DND-41 (cell line): Measurements from ENCODE around the gene TMED4.

Experiments used
- ATAC-seq: fragments of 200-7000 bp; cut with Tn5 transposase; 3 replicates; pipeline ENCODE4 v1.9.1; 2021; ENCODE audit warnings: low read depth; ENCODE audit not compliant: insufficient read depth
- DNase-seq: peaks from one replicate; pipeline ENCODE4 v3.0.0-alpha.2; 2020
- H2AFZ ChIP-seq: 2 replicates; pipeline ENCODE4 v1.6.0; 2012; ENCODE audit warnings: low read depth, low read length
- H3K27ac ChIP-seq: 2 replicates; pipeline ENCODE4 v1.5.1; 2012; ENCODE audit warnings: low read length, inconsistent platforms
- H3K27me3 ChIP-seq: fragments of 200-600 bp; sonication (generic); 2 replicates; pipeline ENCODE4 v1.6.0; 2012; ENCODE audit warnings: low read length, mild to moderate bottlenecking, inconsistent platforms; ENCODE audit not compliant: insufficient read depth, poor library complexity
- H3K36me3 ChIP-seq: 2 replicates; pipeline ENCODE4 v1.5.1; 2012; ENCODE audit warnings: low read length, inconsistent platforms; ENCODE audit not compliant: insufficient read depth
- H3K4me1 ChIP-seq: 2 replicates; pipeline ENCODE4 v1.5.1; 2012; ENCODE audit warnings: mild to moderate bottlenecking, low read length; ENCODE audit not compliant: insufficient read depth
- H3K4me2 ChIP-seq: 2 replicates; pipeline ENCODE4 v1.6.0; 2012; ENCODE audit warnings: mild to moderate bottlenecking, moderate library complexity, low read length, inconsistent platforms; ENCODE audit not compliant: insufficient read depth
- H3K4me3 ChIP-seq, 2 experiments: fragments of 200-600 bp in 1 of 2; shearing (Covaris generic) in 1 of 2; 2 replicates each; pipeline ENCODE4 v1.5.1; 2012 to 2016; ENCODE audit warnings: inconsistent platforms in 2 of 2, low read length in 2 of 2, mild to moderate bottlenecking in 2 of 2, low read depth in 1 of 2, moderate library complexity in 1 of 2
- H3K79me2 ChIP-seq: 2 replicates; pipeline ENCODE4 v1.6.0; 2012; ENCODE audit warnings: low read length, inconsistent platforms; ENCODE audit not compliant: insufficient read depth
- H3K9ac ChIP-seq: 2 replicates; pipeline ENCODE4 v1.6.0; 2012; ENCODE audit warnings: low read depth, mild to moderate bottlenecking, inconsistent platforms, low read length, moderate library complexity
- H3K9me3 ChIP-seq: 2 replicates; pipeline ENCODE4 v1.5.1; 2012; ENCODE audit warnings: low read length, moderate library complexity, mild to moderate bottlenecking, inconsistent platforms; ENCODE audit not compliant: insufficient read depth, severe bottlenecking
- H4K20me1 ChIP-seq: 2 replicates; pipeline ENCODE4 v1.6.0; 2012; ENCODE audit warnings: low read length; ENCODE audit not compliant: insufficient read depth
- CTCF ChIP-seq: IDR thresholded peaks from 2 replicates; pipeline ENCODE4 v1.5.1; 2012; ENCODE audit warnings: borderline replicate concordance, low read length, moderate library complexity, mild to moderate bottlenecking; ENCODE audit not compliant: poor library complexity, severe bottlenecking; ENCODE audit errors: extremely low read depth
- EZH2 ChIP-seq: IDR thresholded peaks from 3 replicates; pipeline ENCODE4 v1.6.1; 2012; ENCODE audit warnings: borderline replicate concordance, low read depth, mild to moderate bottlenecking, moderate library complexity, low read length, inconsistent platforms; ENCODE audit not compliant: severe bottlenecking

The TMED4 gene

GRCh38 chr7:44539669-44540506, 42.1 kb downstream of the TMED4 start:
- Histone ChIP-seq H3K9ac (no peak overlapping the region), H3K4me3 (no peak overlapping the region), H3K9me3 (no peaks in the 10 kb centered on the region), H4K20me1 (no peaks in the 10 kb centered on the region), H3K27ac (no peak overlapping the region), H3K27me3 (peaks cover 3% of the 10 kb centered on the region), H3K4me1 (no peaks in the 10 kb centered on the region), H2AFZ (no peak overlapping the region), H3K36me3 (no peaks in the 10 kb centered on the region), H3K79me2 (no peaks in the 10 kb centered on the region), H3K4me2 (no peak overlapping the region)
- DNase-seq (no peak), ATAC-seq (no peak)
- TF ChIP-seq EZH2, result no peak

- no peak overlapping the region for H3K4me2 ChIP-seq
- H2AFZ ChIP-seq, result no peak overlapping the region
- no peak overlapping the region for H3K9ac ChIP-seq
- H3K4me3 ChIP-seq, result no peak overlapping the region
- H4K20me1 ChIP-seq, result no peaks in the 10 kb centered on the region
- ATAC-seq (no peak), DNase-seq (no peak)
- TF ChIP-seq CTCF, result no peak
- no peak for TF ChIP-seq EZH2
- H3K79me2 ChIP-seq, result no peaks in the 10 kb centered on the region
- no peaks in the 10 kb centered on the region for H3K9me3 ChIP-seq
- H3K4me1 ChIP-seq, result no peaks in the 10 kb centered on the region
- no peaks in the 10 kb centered on the region for H3K36me3 ChIP-seq
- H3K27me3 ChIP-seq, result peaks cover 3% of the 10 kb centered on the region
- no peak overlapping the region for H3K27ac ChIP-seq
Observed at GRCh38 chr7:44538798-44539668, 43.0 kb downstream of the TMED4 start.

DNA sequence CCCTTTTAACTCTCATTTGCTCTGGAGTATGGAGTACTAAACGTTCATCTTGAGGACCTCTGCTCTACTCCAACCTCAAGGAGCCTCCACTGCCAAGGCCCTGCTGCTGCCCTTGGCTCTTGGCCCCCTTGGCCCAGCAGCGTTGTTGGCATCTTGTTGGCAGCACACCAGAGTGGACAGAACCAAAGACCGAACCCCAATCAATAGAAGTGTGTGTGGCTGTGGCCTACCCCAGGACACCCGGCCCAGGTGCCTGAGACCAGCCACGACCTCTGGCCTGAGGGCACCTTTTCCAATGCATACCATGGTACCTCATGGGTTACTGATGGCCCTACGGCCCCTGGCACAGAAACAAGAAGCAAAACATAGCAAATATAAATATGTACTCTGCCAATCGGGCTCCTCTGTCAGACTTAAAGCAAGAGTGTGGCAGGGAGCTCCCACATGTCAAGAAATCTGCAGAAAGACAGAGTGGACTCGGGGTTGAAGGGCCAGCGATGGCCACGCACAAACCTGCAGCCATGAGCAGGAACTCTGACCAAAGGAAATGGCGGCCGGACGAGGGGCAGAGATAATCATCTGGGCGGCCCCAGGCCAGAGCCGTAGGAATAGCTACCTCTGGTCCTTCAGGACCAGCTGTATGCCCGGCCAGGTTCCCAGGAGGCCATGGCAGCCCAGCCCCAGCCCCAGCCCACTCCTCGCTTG, 43.8 kb downstream of the TMED4 start:
- Histone ChIP-seq H3K27ac (no peak overlapping the region), H2AFZ (no peak overlapping the region), H3K4me1 (no peaks in the 10 kb centered on the region), H3K36me3 (no peaks in the 10 kb centered on the region), H3K4me3 (no peak overlapping the region), H3K9me3 (no peaks in the 10 kb centered on the region), H3K9ac (no peak overlapping the region), H3K79me2 (no peaks in the 10 kb centered on the region), H4K20me1 (no peaks in the 10 kb centered on the region), H3K27me3 (peaks cover 3% of the 10 kb centered on the region), H3K4me2 (no peak overlapping the region)
- no peak for ATAC-seq
- TF ChIP-seq CTCF (no peak), EZH2 (no peak)
- no peak for DNase-seq
